Upper lobe of right lung (tissue), 1 donor: ENCODE results near the gene CHCHD10. TPM values are rescaled to one million over a fixed set of nuclear protein-coding genes. Genes with fewer than 3 reads are reported as not detected.
"Not testable (repeated sequence)": the region's sequence is repeated elsewhere in the genome, so short reads cannot be mapped to it uniquely, and the experiment has no call there.

ENCODE experiments used
- ATAC-seq: fragments of 200-7000 bp; cut with Tn5 transposase; one replicate; pipeline ENCODE4 v1.9.1; 2020; ENCODE audit warnings: mild to moderate bottlenecking, moderate library complexity
- DNase-seq: peaks from one replicate; pipeline ENCODE4 v3.0.0-alpha.2; 2020
- H3K27ac ChIP-seq: fragments of 200-600 bp; one replicate; pipeline ENCODE4 v1.8.0; 2022
- H3K27me3 ChIP-seq: fragments of 200-600 bp; one replicate; pipeline ENCODE4 v1.8.0; 2022; ENCODE audit warnings: mild to moderate bottlenecking
- H3K36me3 ChIP-seq: fragments of 200-600 bp; one replicate; pipeline ENCODE4 v1.8.0; 2022
- H3K4me1 ChIP-seq: fragments of 200-600 bp; one replicate; pipeline ENCODE4 v1.8.0; 2022
- H3K4me3 ChIP-seq: fragments of 200-600 bp; one replicate; pipeline ENCODE4 v1.8.0; 2022; ENCODE audit warnings: mild to moderate bottlenecking
- H3K9me3 ChIP-seq: fragments of 200-600 bp; one replicate; pipeline ENCODE4 v1.8.0; 2022
- CTCF ChIP-seq: fragments of 200-600 bp; IDR thresholded peaks from one replicate; pipeline ENCODE4 v1.8.0; 2022; ENCODE audit warnings: antibody characterized with exemption
- intact Hi-C: fragments of 100-400 bp; cut with DNase I; formaldehyde crosslinking; loops from one replicate; pipeline ENCODE4 v1.11.0; 2022
- total RNA-seq: library from RNA; stranded (reverse); fragmentation: NEBNext Ultra II Directional; extraction: Animal tissue kit (Norgen Biotek cat#: 25700); gene quantifications from one replicate; pipeline ENCODE4 v1.2.1, GENCODE V29; 2021
- donor health status: DM: no; HTN: yes; CAD: no; lungs with severe emphysema.

The CHCHD10 gene
- total RNA-seq, 1 donor from 2014 or later: 102 TPM

- DNase-seq: no peak
- no peak for TF ChIP-seq CTCF
- Histone ChIP-seq H3K4me3 (no peak overlapping the region), H3K27ac (no peak overlapping the region), H3K27me3 (no peaks in the 10 kb centered on the region), H3K9me3 (no peaks in the 10 kb centered on the region), H3K36me3 (peaks cover 34% of the 10 kb centered on the region), H3K4me1 (no peaks in the 10 kb centered on the region)
- intact Hi-C loops: no loop called here
- ATAC-seq: no peak
These were observed 23.8 kb downstream of the CHCHD10 start for GRCh38 chr22:23744001-23744400.

GRCh38 chr22:23743303-23743705, 24.5 kb downstream of the CHCHD10 start:
- TF ChIP-seq CTCF: no peak
- H3K4me3 ChIP-seq: no peak overlapping the region
- no peaks in the 10 kb centered on the region for H3K27me3 ChIP-seq
- no peak for ATAC-seq
- intact Hi-C loops: no loop called here
- H3K36me3 ChIP-seq: peaks cover 34% of the 10 kb centered on the region
- DNase-seq: no peak
- H3K27ac ChIP-seq: peak overlapping the region; percentile 11
- H3K4me1 ChIP-seq: no peaks in the 10 kb centered on the region
- H3K9me3 ChIP-seq: no peaks in the 10 kb centered on the region

- ATAC-seq: peak; percentile 27
- intact Hi-C loops: no loop called here
- DNase-seq: no peak
- Histone ChIP-seq H3K36me3 (peaks cover 34% of the 10 kb centered on the region), H3K27ac (peak overlapping the region; percentile 11), H3K9me3 (no peaks in the 10 kb centered on the region), H3K4me3 (no peak overlapping the region), H3K4me1 (no peaks in the 10 kb centered on the region), H3K27me3 (no peaks in the 10 kb centered on the region)
- TF ChIP-seq CTCF: no peak
These were observed 25.1 kb downstream of the CHCHD10 start for GRCh38 chr22:23742505-23743264.

- no peak for ATAC-seq
- intact Hi-C loops: no loop called here
- Histone ChIP-seq H3K4me3 (no peak overlapping the region), H3K9me3 (no peaks in the 10 kb centered on the region), H3K27me3 (no peaks in the 10 kb centered on the region), H3K4me1 (no peaks in the 10 kb centered on the region), H3K27ac (no peak overlapping the region), H3K36me3 (peaks cover 9% of the 10 kb centered on the region)
- DNase-seq: no peak
- TF ChIP-seq CTCF: no peak
These were observed 30.1 kb downstream of the CHCHD10 start for GRCh38 chr22:23737696-23738095.

- H3K36me3 ChIP-seq, H3K4me1 ChIP-seq, H3K27me3 ChIP-seq, H3K27ac ChIP-seq, H3K9me3 ChIP-seq, H3K4me3 ChIP-seq, intact Hi-C loops, DNase-seq: not testable (repeated sequence)
- peak; percentile 47 for ATAC-seq
These were observed 39.7 kb downstream of the CHCHD10 start for GRCh38 chr22:23728108-23728507.

GRCh38 chr22:23722724-23723123, 45.0 kb downstream of the CHCHD10 start:
- intact Hi-C loops: no loop called here
- peak overlapping the region; percentile 58 for H3K27ac ChIP-seq
- no peaks in the 10 kb centered on the region for H3K4me1 ChIP-seq
- peaks cover 3% of the 10 kb centered on the region for H3K27me3 ChIP-seq
- no peak for DNase-seq
- TF ChIP-seq CTCF: no peak
- H3K9me3 ChIP-seq: no peaks in the 10 kb centered on the region
- no peak for ATAC-seq
- H3K36me3 ChIP-seq: no peaks in the 10 kb centered on the region
- no peak overlapping the region for H3K4me3 ChIP-seq
